Subcutaneous adipose tissue (tissue), 4 donors: ENCODE results near the gene CD2AP. TPM values are rescaled to one million over a fixed set of nuclear protein-coding genes. Genes with fewer than 3 reads are reported as not detected.

ENCODE experiments used
- total RNA-seq, 4 donors: library from RNA; depleted of rRNA; stranded (reverse); fragments of >200 nt; gene quantifications; one replicate each; pipeline ENCODE4 v1.1.0, GENCODE V29; 2016
- TF ChIP-seq, protein P1 (sequence below): fragments of 450-650 bp; IDR thresholded peaks from one replicate; pipeline ENCODE4 v1.5.1; 2016; ENCODE audit warnings: low read depth, mild to moderate bottlenecking, control low read depth, antibody characterized with exemption, moderate library complexity

CD2AP gene
- total RNA-seq, 4 donors from 2014 or later, result 22.2 to 30.8 (median 26.0) TPM

- TF ChIP-seq, protein P1, sequence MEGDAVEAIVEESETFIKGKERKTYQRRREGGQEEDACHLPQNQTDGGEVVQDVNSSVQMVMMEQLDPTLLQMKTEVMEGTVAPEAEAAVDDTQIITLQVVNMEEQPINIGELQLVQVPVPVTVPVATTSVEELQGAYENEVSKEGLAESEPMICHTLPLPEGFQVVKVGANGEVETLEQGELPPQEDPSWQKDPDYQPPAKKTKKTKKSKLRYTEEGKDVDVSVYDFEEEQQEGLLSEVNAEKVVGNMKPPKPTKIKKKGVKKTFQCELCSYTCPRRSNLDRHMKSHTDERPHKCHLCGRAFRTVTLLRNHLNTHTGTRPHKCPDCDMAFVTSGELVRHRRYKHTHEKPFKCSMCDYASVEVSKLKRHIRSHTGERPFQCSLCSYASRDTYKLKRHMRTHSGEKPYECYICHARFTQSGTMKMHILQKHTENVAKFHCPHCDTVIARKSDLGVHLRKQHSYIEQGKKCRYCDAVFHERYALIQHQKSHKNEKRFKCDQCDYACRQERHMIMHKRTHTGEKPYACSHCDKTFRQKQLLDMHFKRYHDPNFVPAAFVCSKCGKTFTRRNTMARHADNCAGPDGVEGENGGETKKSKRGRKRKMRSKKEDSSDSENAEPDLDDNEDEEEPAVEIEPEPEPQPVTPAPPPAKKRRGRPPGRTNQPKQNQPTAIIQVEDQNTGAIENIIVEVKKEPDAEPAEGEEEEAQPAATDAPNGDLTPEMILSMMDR, result no peak
Measured at GRCh38 chr6:47631269-47631772, 153.7 kb downstream of the CD2AP start.

DNA sequence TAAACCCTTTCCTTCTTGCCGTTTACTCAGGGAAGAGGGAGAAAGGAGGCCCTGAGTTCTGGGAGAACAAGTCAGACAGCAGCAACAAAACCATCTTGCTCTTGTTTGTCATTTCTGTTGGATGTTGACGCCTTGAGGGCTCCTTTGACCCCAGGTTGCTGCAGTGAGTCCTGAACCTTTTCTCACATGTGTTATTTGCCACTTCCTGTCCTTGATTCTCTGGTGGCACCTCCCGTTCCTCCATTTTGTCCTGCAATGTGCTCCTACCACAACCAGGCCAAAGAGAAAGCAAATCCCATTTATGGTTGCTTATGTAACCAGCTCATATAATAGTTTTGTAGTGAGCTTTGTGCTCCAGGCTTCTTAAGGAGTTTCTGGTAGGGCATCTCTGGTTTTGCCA, 154.2 kb downstream of the CD2AP start:
- TF ChIP-seq, protein P1, result no peak

GRCh38 chr6:47633141-47633540, 155.6 kb downstream of the CD2AP start:
- TF ChIP-seq, protein P1, result no peak

DNA sequence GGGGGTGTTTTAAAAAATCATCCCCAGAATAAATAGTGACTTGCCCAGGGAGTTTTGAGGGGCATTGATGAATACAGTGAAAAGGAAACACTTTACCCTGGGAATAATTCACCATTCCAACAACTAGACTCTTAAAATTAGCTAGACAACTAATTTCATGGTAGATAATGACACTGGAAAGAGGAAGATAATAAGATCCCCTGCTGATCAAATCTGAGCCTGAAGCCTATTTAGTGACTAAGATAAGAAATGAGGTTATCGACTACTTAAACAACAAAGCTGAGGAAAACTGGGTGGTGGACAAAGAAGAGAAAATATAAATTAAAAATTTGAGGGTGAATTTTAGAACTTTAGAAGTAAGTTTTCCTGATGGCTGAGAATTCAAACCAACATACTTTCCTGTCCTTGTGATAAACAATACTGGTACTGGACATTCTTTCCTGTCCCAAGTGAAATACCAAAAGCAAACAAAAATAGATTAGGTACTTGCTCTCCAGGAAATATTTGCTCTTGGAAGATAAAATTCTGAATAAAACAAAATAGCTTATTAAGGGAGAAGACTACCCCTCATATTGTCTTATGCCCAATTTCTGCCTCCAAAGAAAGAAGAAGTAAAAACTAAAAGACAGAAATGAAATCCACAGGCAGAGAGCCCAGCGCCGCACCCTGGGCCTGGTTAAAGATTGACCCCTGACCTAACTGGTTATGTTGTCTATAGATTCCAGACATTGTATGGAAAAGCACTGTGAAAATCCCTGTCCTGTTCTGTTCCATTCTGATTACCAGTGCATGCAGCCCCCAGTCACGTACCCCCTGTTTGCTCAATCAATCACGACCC, 156.8 kb downstream of the CD2AP start:
- TF ChIP-seq, protein P1, result no peak

DNA sequence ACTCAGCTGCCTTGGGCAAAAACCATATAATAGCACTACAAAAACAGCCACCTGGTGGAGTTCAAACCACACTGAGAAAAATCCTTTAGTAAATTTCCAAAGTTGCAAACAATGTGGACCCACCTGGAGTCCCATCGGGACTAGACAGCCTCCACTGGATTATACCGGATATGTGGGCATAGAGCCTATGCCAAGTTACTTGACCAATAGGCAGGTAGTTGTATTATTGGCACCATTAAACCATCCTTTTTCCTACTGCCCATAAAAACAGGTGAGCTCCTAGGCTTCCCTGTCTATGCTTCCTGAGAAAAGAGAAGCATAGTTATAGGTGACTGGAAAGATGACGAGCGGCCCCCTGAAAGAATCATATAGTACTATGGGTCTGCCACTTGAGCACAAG, 169.1 kb downstream of the CD2AP start:
- TF ChIP-seq, protein P1, result no peak

GRCh38 chr6:47647188-47647587, 169.6 kb downstream of the CD2AP start:
- TF ChIP-seq, protein P1, result no peak

DNA sequence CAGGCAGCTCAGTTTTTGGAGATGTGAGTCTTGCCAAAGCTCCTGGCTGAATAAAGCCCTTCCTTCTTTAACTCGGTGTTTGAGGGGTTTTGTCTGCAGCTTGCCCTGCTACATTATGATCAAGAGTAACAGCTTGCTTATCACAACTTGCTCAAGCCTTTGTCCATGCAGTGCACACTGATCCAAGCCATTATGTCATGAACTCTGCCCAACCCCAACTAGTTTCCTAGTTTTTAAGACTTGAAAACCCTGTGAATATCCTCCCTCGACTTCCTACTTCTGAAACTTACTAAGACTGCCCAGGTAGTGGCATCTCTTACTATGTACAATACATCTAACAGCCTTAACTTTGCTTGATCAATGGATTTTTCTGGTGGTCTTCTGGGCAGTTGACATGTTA, 170.4 kb downstream of the CD2AP start:
- TF ChIP-seq, protein P1, result no peak
